Right lung (tissue), 10 donors: ENCODE measurements around the gene CFD. TPM values are rescaled to one million over a fixed set of nuclear protein-coding genes. Genes with fewer than 3 reads are reported as not detected.
"Not testable (repeated sequence)": the region's sequence is repeated elsewhere in the genome, so short reads cannot be mapped to it uniquely, and the experiment has no call there.

Experiments used
- DNase-seq, 2 donors: peaks; one replicate each; pipeline ENCODE4 v3.0.0-alpha.2; 2013
- long read RNA-seq, 8 donors: transcript quantifications; one replicate each; lab custom pipeline, GENCODE V29; 2026
- polyA plus RNA-seq, 5 donors: library from polyadenylated mRNA; unstranded; fragments of 120-200 nt; gene quantifications; one replicate each; pipeline versions ENCODE4 v1.2.1 to v1.2.3, GENCODE V29; 2013; ENCODE audit warnings: inconsistent platforms in 1 of 5, low replicate concordance in 1 of 5; ENCODE audit not compliant: insufficient read length in 5 of 5, insufficient read depth in 1 of 5

Gene CFD
- polyA plus RNA-seq = 10 to 100 TPM in 1 of 5 donors, 1 to 10 TPM in 4; 4.7 to 31.4 (median 6.3) TPM
- long read RNA-seq, donor 1, transcript CFD-201 (5 exons, 1,201 nt) = major isoform, 13 of 46 reads
- long read RNA-seq, donor 1, partial matches to known transcripts = 33 of 46 reads
- long read RNA-seq, donor 1, other reads (novel, unspliced or antisense) = 0 of 46 reads
- long read RNA-seq, donor 2, partial matches to known transcripts = 0 of 4 reads
- long read RNA-seq, donor 2, other reads (novel, unspliced or antisense) = 0 of 4 reads
- long read RNA-seq, donor 3, transcript CFD-201 (5 exons, 1,201 nt) = major isoform, 13 of 13 reads
- long read RNA-seq, donor 3, partial matches to known transcripts = 0 of 13 reads
- long read RNA-seq, donor 3, other reads (novel, unspliced or antisense) = 0 of 13 reads
- long read RNA-seq, donor 4, transcript CFD-201 (5 exons, 1,201 nt) = major isoform, 6 of 13 reads
- long read RNA-seq, donor 4, partial matches to known transcripts = 6 of 13 reads
- long read RNA-seq, donor 4, other reads (novel, unspliced or antisense) = 0 of 13 reads
- long read RNA-seq, donor 5, transcript CFD-201 (5 exons, 1,201 nt) = major isoform, 14 of 19 reads
- long read RNA-seq, donor 5, partial matches to known transcripts = 5 of 19 reads
- long read RNA-seq, donor 5, other reads (novel, unspliced or antisense) = 0 of 19 reads
- long read RNA-seq, donor 6, transcript CFD-201 (5 exons, 1,201 nt) = major isoform, 20 of 20 reads
- long read RNA-seq, donor 6, partial matches to known transcripts = 0 of 20 reads
- long read RNA-seq, donor 6, other reads (novel, unspliced or antisense) = 0 of 20 reads
- long read RNA-seq, donor 7, transcript CFD-201 (5 exons, 1,201 nt) = major isoform, 16 of 25 reads
- long read RNA-seq, donor 7, partial matches to known transcripts = 9 of 25 reads
- long read RNA-seq, donor 7, other reads (novel, unspliced or antisense) = 0 of 25 reads
- long read RNA-seq, donor 8, partial matches to known transcripts = 0 of 3 reads
- long read RNA-seq, donor 8, other reads (novel, unspliced or antisense) = 0 of 3 reads

GRCh38 chr19:858868-859843 is at the start of gene CFD:
Gene CFD, plus strand, starts transcription at chr19:859664. Its CDS starts 26 bp downstream, at chr19:859690.
- DNase-seq = peak; percentile 42 to 45

- DNase-seq = no peak
Observed at GRCh38 chr19:810077-810855, 49.2 kb upstream of the CFD start.

GRCh38 chr19:810883-811489 is 48.5 kb upstream of the CFD start:
- DNase-seq = no peak

- DNase-seq = no peak
Observed at GRCh38 chr19:811506-812048, 47.9 kb upstream of the CFD start.

GRCh38 chr19:812049-812746 is 47.3 kb upstream of the CFD start:
- no peak for DNase-seq

GRCh38 chr19:812747-813218 is 46.7 kb upstream of the CFD start:
- DNase-seq = no peak

GRCh38 chr19:813219-814151 is 46.0 kb upstream of the CFD start:
- no peak for DNase-seq

- no peak for DNase-seq
Observed at GRCh38 chr19:814152-815078, 45.0 kb upstream of the CFD start.

- no peak for DNase-seq
Observed at GRCh38 chr19:815079-815774, 44.2 kb upstream of the CFD start.

- no peak for DNase-seq
Observed at GRCh38 chr19:815775-816499, 43.5 kb upstream of the CFD start.

GRCh38 chr19:816500-816857 is 43.0 kb upstream of the CFD start:
- DNase-seq = no peak

- not testable (repeated sequence) for DNase-seq
Observed at GRCh38 chr19:820212-820611, 39.3 kb upstream of the CFD start.

GRCh38 chr19:821231-821824 is 38.1 kb upstream of the CFD start:
- no peak for DNase-seq

- DNase-seq = no peak
Observed at GRCh38 chr19:821825-822503, 37.5 kb upstream of the CFD start, which contains the start of gene PLPPR3. Gene PLPPR3, minus strand, starts transcription at chr19:821955. Its CDS starts 396 bp downstream, at chr19:821559.
